HepG2 (cell line): ENCODE measurements around the gene AQP10. TPM values are rescaled to one million over a fixed set of nuclear protein-coding genes. Genes with fewer than 3 reads are reported as not detected.

Source experiments
- BHLHE40 ChIP-seq: IDR thresholded peaks from 2 replicates; pipeline ENCODE4 v1.6.1; 2011; ENCODE audit warnings: low read length, improper control_type of control experiment
- FOXP4 ChIP-seq: sonication (generic); formaldehyde crosslinking; IDR thresholded peaks from 2 replicates; pipeline ENCODE4 v1.4.0; 2020; ENCODE audit warnings: missing genetic modification reagents
- KDM6A ChIP-seq: IDR thresholded peaks from 2 replicates; pipeline ENCODE4 v1.6.1; 2016; ENCODE audit warnings: low read depth
- NCOR1 ChIP-seq: fragments of 200-600 bp; sonication (generic); IDR thresholded peaks from 2 replicates; pipeline ENCODE4 v1.7.0; 2017; ENCODE audit warnings: antibody characterized with exemption, low read length, borderline replicate concordance
- PPARG ChIP-seq: conservative IDR thresholded peaks from 2 replicates; pipeline ENCODE4 v1.6.1; 2016; ENCODE audit warnings: missing biosample characterization, missing genetic modification reagents
- PRDM4 ChIP-seq: sonication (generic); formaldehyde crosslinking; IDR thresholded peaks from 2 replicates; pipeline ENCODE4 v1.9.0; 2021; ENCODE audit warnings: missing genetic modification reagents, borderline replicate concordance
- RARG ChIP-seq: sonication (generic); formaldehyde crosslinking; IDR thresholded peaks from 2 replicates; pipeline ENCODE4 v1.4.0; 2020; ENCODE audit warnings: low read depth, mild to moderate bottlenecking, missing genetic modification reagents
- REXO4 ChIP-seq: sonication (generic); formaldehyde crosslinking; IDR thresholded peaks from 2 replicates; pipeline ENCODE4 v1.8.0; 2022; ENCODE audit warnings: missing genetic modification reagents, mild to moderate bottlenecking, borderline replicate concordance
- RORA ChIP-seq: sonication (generic); formaldehyde crosslinking; IDR thresholded peaks from 2 replicates; pipeline ENCODE4 v1.5.0; 2020; ENCODE audit warnings: mild to moderate bottlenecking, missing genetic modification reagents, moderate library complexity
- SKI ChIP-seq: fragments of 450-650 bp; IDR thresholded peaks from one replicate; pipeline ENCODE4 v1.6.1; 2018; ENCODE audit warnings: mild to moderate bottlenecking; ENCODE audit not compliant: partially characterized antibody
- SMARCC2 ChIP-seq: fragments of 450-650 bp; IDR thresholded peaks from 2 replicates; pipeline ENCODE4 v1.6.1; 2017; ENCODE audit warnings: antibody characterized with exemption, mild to moderate bottlenecking
- XBP1 ChIP-seq: sonication (generic); formaldehyde crosslinking; IDR thresholded peaks from 2 replicates; pipeline ENCODE4 v1.5.0; 2020; ENCODE audit warnings: missing genetic modification reagents
- ZBTB10 ChIP-seq: sonication (generic); formaldehyde crosslinking; IDR thresholded peaks from 2 replicates; pipeline ENCODE4 v1.4.0; 2020; ENCODE audit warnings: missing genetic modification reagents, borderline replicate concordance
- ZBTB38 ChIP-seq: sonication (generic); formaldehyde crosslinking; IDR thresholded peaks from 2 replicates; pipeline ENCODE4 v1.5.1; 2020; ENCODE audit warnings: mild to moderate bottlenecking, missing genetic modification reagents
- ZNF615 ChIP-seq: sonication (generic); formaldehyde crosslinking; IDR thresholded peaks from 2 replicates; pipeline ENCODE4 v1.5.0; 2020; ENCODE audit warnings: mild to moderate bottlenecking, missing genetic modification reagents, borderline replicate concordance
- polyA plus RNA-seq, 8 experiments: library from polyadenylated mRNA; depleted of rRNA in 3 of 8; stranded (reverse) in 7 of 8; unstranded in 1 of 8; fragments of >200 nt; fragmentation: Illumina TruSeq in 4 of 8; extraction: Trizol in 4 of 8; gene quantifications; 2 replicates each; pipeline versions ENCODE4 v1.2.1 to v1.2.3, GENCODE V29; 2011 to 2016; ENCODE audit warnings: low read depth in 4 of 8, missing spikeins in 1 of 8, mixed read lengths in 1 of 8; ENCODE audit not compliant: insufficient read depth in 1 of 8
- total RNA-seq, 5 experiments: library from RNA; depleted of rRNA; stranded (reverse); fragments of >200 nt; fragmentation: Illumina TruSeq; extraction: Trizol; gene quantifications; 2 replicates each; pipeline ENCODE4 v1.2.3, GENCODE V29; 2016; ENCODE audit warnings: low read depth in 1 of 5
- TF ChIP-seq, protein P1 (sequence below), 2 experiments: sonication (generic) in 1 of 2; formaldehyde crosslinking in 1 of 2; IDR thresholded peaks; 2 replicates each; pipeline versions ENCODE4 v1.4.0 to v1.6.1; 2018 to 2020; ENCODE audit warnings: missing genetic modification reagents in 2 of 2, borderline replicate concordance in 1 of 2, low read depth in 1 of 2, mild to moderate bottlenecking in 1 of 2, missing biosample characterization in 1 of 2

AQP10 gene
- total and polyA plus RNA-seq, 2 of the 13 experiments (the other 11 are each of a cell fraction or from before 2014, with no cell fraction given): 0.30 TPM; not detected in 1

- TF ChIP-seq PRDM4 (CRISPR knock-in tag): no peak
- TF ChIP-seq XBP1 (CRISPR knock-in tag): no peak
- no peak for TF ChIP-seq RORA
- no peak for TF ChIP-seq NCOR1
- no peak for TF ChIP-seq SKI
- no peak for TF ChIP-seq REXO4
- no peak for TF ChIP-seq ZNF615 (CRISPR knock-in tag)
- no peak for TF ChIP-seq PPARG (CRISPR knock-in tag)
- TF ChIP-seq ZBTB10 (CRISPR knock-in tag): no peak
- TF ChIP-seq ZBTB38 (CRISPR knock-in tag): no peak
- no peak for TF ChIP-seq KDM6A
- no peak for TF ChIP-seq RARG
- TF ChIP-seq, protein P1, sequence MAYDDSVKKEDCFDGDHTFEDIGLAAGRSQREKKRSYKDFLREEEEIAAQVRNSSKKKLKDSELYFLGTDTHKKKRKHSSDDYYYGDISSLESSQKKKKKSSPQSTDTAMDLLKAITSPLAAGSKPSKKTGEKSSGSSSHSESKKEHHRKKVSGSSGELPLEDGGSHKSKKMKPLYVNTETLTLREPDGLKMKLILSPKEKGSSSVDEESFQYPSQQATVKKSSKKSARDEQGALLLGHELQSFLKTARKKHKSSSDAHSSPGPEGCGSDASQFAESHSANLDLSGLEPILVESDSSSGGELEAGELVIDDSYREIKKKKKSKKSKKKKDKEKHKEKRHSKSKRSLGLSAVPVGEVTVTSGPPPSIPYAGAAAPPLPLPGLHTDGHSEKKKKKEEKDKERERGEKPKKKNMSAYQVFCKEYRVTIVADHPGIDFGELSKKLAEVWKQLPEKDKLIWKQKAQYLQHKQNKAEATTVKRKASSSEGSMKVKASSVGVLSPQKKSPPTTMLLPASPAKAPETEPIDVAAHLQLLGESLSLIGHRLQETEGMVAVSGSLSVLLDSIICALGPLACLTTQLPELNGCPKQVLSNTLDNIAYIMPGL (CRISPR knock-in tag; IDR thresholded peaks at IDR 0.05; ENCODE audit: borderline replicate concordance in 1 of 2, low read depth in 1 of 2): peak; percentile 79 to 82
- no peak for TF ChIP-seq SMARCC2
- 0 out of 2 replicates have a peak, but pooled peaks have one; percentile 9 for TF ChIP-seq BHLHE40
- TF ChIP-seq FOXP4 (CRISPR knock-in tag): 0 out of 2 replicates have a peak, but pooled peaks have one; percentile 36
Measured at GRCh38 chr1:154325583-154326545, 5.0 kb downstream of the AQP10 start (continued).
